GM19468 (cell line): ENCODE results near the gene MYOG.

Experiments used
- ATAC-seq: cut with Tn5 transposase; IDR thresholded peaks from one replicate; pipeline ENCODE4 v1.9.1; 2021; ENCODE audit warnings: mild to moderate bottlenecking, moderate library complexity, moderate number of reproducible peaks; ENCODE audit not compliant: unreplicated experiment; ENCODE audit errors: extremely low read depth

The MYOG gene

GRCh38 chr1:203050826-203051225, 35.0 kb downstream of the MYOG start:
- no peak for ATAC-seq

- no peak for ATAC-seq
Measured at GRCh38 chr1:203049576-203050180, 36.1 kb downstream of the MYOG start.

GRCh38 chr1:203049077-203049476, 36.7 kb downstream of the MYOG start:
- no peak for ATAC-seq

GRCh38 chr1:203048555-203049051, 37.2 kb downstream of the MYOG start:
- ATAC-seq, result no peak

GRCh38 chr1:203048086-203048485, 37.7 kb downstream of the MYOG start:
- ATAC-seq, result no peak

GRCh38 chr1:203046984-203047630, 38.7 kb downstream of the MYOG start:
- ATAC-seq, result no peak

- ATAC-seq, result no peak
Measured at GRCh38 chr1:203045821-203046594, 39.8 kb downstream of the MYOG start.

- ATAC-seq, result no peak
Measured at GRCh38 chr1:203045336-203045735, 40.5 kb downstream of the MYOG start.

- no peak for ATAC-seq
Measured at GRCh38 chr1:203044546-203045250, 41.1 kb downstream of the MYOG start.

GRCh38 chr1:203043830-203044545, 41.8 kb downstream of the MYOG start:
- ATAC-seq, result no peak

GRCh38 chr1:203041351-203041932, 44.4 kb downstream of the MYOG start:
- ATAC-seq, result no peak

GRCh38 chr1:203040513-203041275, 45.1 kb downstream of the MYOG start:
- no peak for ATAC-seq

GRCh38 chr1:203039609-203040512, 46.0 kb downstream of the MYOG start:
- no peak for ATAC-seq

- ATAC-seq, result no peak
Measured at GRCh38 chr1:203038891-203039608, 46.8 kb downstream of the MYOG start.

- ATAC-seq, result no peak
Measured at GRCh38 chr1:203038217-203038741, 47.5 kb downstream of the MYOG start.

GRCh38 chr1:203037509-203038190, 48.2 kb downstream of the MYOG start:
- ATAC-seq, result no peak
